ENCODE measurements around the gene ACBD6.

- TF ChIP-seq EP300 (IDR thresholded peaks at IDR 0.05) (no peak), POLR2A (IDR thresholded peaks at IDR 0.05) (no peak)
These were observed 95.3 kb downstream of the ACBD6 start for GRCh38 chr1:180407051-180407450.
